ENCODE results near the gene NRXN3.

The NRXN3 gene

GRCh38 chr14:79411403-79412174, 1241.4 kb downstream of the NRXN3 start:
- Histone ChIP-seq H3K36me3 (ENCODE audit: low read length) (no peaks in the 10 kb centered on the region), H4K20me1 (ENCODE audit: low read depth, low read length) (no peaks in the 10 kb centered on the region), H2AFZ (ENCODE audit: low read depth, low read length, severe bottlenecking) (no peak overlapping the region), H3K9ac (ENCODE audit: low read length) (no peak overlapping the region), H3K79me2 (ENCODE audit: insufficient read depth, low read length) (no peaks in the 10 kb centered on the region), H3K27ac (ENCODE audit: low read depth, low read length) (no peak overlapping the region), H3K27me3 (ENCODE audit: low read length) (no peaks in the 10 kb centered on the region), H3K9me2 (replicated peaks; ENCODE audit: insufficient read depth, low read length) (no peaks in the 10 kb centered on the region; the same call in 1 of the 2 replicates), H3K4me2 (ENCODE audit: low read depth, low read length, poor library complexity, severe bottlenecking) (no peak overlapping the region), H3K9me3 (ENCODE audit: insufficient read depth, low read length) (no peaks in the 10 kb centered on the region), H3F3A (ENCODE audit: insufficient read depth) (no peaks in the 10 kb centered on the region), H3K4me3 (ENCODE audit: insufficient read depth, low read length, poor library complexity, severe bottlenecking) (no peak overlapping the region)
- TF ChIP-seq EZH2phosphoT487 (conservative IDR thresholded peaks at IDR 0.05; ENCODE audit: low read length) (no peak), CTCF (IDR thresholded peaks at IDR 0.05; ENCODE audit: insufficient read depth, low read length, poor library complexity, severe bottlenecking) (no peak)

- H3K79me2 ChIP-seq (ENCODE audit: insufficient read depth, low read length), result no peaks in the 10 kb centered on the region
- H3F3A ChIP-seq (ENCODE audit: insufficient read depth), result no peaks in the 10 kb centered on the region
- no peaks in the 10 kb centered on the region for H3K36me3 ChIP-seq (ENCODE audit: low read length)
- H3K9me2 ChIP-seq (replicated peaks; ENCODE audit: insufficient read depth, low read length), result no peaks in the 10 kb centered on the region; the same call in 1 of the 2 replicates
- H4K20me1 ChIP-seq (ENCODE audit: low read depth, low read length), result no peaks in the 10 kb centered on the region
- H3K4me3 ChIP-seq (ENCODE audit: insufficient read depth, low read length, poor library complexity, severe bottlenecking), result no peak overlapping the region
- H3K27ac ChIP-seq (ENCODE audit: low read depth, low read length), result no peak overlapping the region
- TF ChIP-seq EZH2phosphoT487 (conservative IDR thresholded peaks at IDR 0.05; ENCODE audit: low read length), result no peak
- no peak for TF ChIP-seq CTCF (IDR thresholded peaks at IDR 0.05; ENCODE audit: insufficient read depth, low read length, poor library complexity, severe bottlenecking)
- no peak overlapping the region for H3K4me2 ChIP-seq (ENCODE audit: low read depth, low read length, poor library complexity, severe bottlenecking)
- H3K27me3 ChIP-seq (ENCODE audit: low read length), result no peaks in the 10 kb centered on the region
- no peak overlapping the region for H2AFZ ChIP-seq (ENCODE audit: low read depth, low read length, severe bottlenecking)
- H3K9me3 ChIP-seq (ENCODE audit: insufficient read depth, low read length), result no peaks in the 10 kb centered on the region
- no peak overlapping the region for H3K9ac ChIP-seq (ENCODE audit: low read length)
These were observed 1242.6 kb downstream of the NRXN3 start for GRCh38 chr14:79412822-79413221.

DNA sequence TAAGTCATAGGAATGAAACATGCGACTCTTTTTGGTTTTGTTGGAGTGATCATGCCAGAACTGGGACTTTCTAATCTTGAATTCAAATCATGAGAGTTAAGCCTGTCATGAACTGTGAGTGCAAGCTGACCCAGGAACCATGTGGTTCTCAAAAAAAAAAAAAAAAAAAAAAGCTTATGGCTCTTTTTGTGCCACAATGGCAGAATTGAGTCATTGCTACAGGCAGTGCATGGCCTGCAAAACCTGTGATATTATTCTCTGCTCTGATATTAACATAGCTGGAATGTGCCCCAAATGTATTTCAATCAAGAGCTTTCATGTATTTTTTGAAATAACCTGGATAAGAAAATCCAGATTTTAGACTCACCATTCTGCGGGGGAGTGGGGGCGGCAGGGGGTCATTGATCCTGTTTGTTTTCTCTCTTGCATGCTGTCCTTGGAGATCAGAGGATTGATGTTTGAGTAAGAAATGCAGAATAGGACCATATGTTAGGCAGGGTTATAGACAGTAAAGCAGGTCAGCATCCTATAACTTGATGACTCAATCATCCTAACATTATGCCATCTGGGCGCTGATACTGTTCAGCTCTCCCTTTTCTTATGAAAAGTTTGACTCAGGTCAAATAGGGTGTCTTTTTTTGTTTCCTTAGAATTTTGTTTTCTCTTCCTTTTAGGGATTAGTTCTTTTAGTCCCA, 1243.7 kb downstream of the NRXN3 start:
- Histone ChIP-seq H3K36me3 (ENCODE audit: low read length) (no peaks in the 10 kb centered on the region), H3K4me3 (ENCODE audit: insufficient read depth, low read length, poor library complexity, severe bottlenecking) (no peak overlapping the region), H3K4me2 (ENCODE audit: low read depth, low read length, poor library complexity, severe bottlenecking) (no peak overlapping the region), H3K9me2 (replicated peaks; ENCODE audit: insufficient read depth, low read length) (no peaks in the 10 kb centered on the region; the same call in 1 of the 2 replicates), H3K27ac (ENCODE audit: low read depth, low read length) (no peak overlapping the region), H3K79me2 (ENCODE audit: insufficient read depth, low read length) (no peaks in the 10 kb centered on the region), H3K9me3 (ENCODE audit: insufficient read depth, low read length) (no peaks in the 10 kb centered on the region), H2AFZ (ENCODE audit: low read depth, low read length, severe bottlenecking) (no peak overlapping the region), H3K27me3 (ENCODE audit: low read length) (no peaks in the 10 kb centered on the region), H3K9ac (ENCODE audit: low read length) (no peak overlapping the region), H3F3A (ENCODE audit: insufficient read depth) (no peaks in the 10 kb centered on the region), H4K20me1 (ENCODE audit: low read depth, low read length) (no peaks in the 10 kb centered on the region)
- TF ChIP-seq CTCF (IDR thresholded peaks at IDR 0.05; ENCODE audit: insufficient read depth, low read length, poor library complexity, severe bottlenecking) (no peak), EZH2phosphoT487 (conservative IDR thresholded peaks at IDR 0.05; ENCODE audit: low read length) (no peak)
